Cardiac muscle cell (in vitro differentiated cells and primary cell): ENCODE measurements around the gene TMC2. TPM values are rescaled to one million over a fixed set of nuclear protein-coding genes. Genes with fewer than 3 reads are reported as not detected.

ENCODE experiments used
- DNase-seq, 2 donors: peaks; one replicate each; pipeline versions ENCODE4 v3.0.0 to v3.0.0-alpha.2; 2010 to 2017; ENCODE audit warnings: low read depth in 1 of 2, low spot score in 1 of 2
- H3K27ac ChIP-seq: fragments of 200-600 bp; sonication (generic); 2 replicates; pipeline ENCODE4 v1.5.1; 2016
- H3K27me3 ChIP-seq: fragments of 200-600 bp; sonication (generic); 2 replicates; pipeline ENCODE4 v1.6.0; 2016; ENCODE audit warnings: control low read depth
- H3K36me3 ChIP-seq: fragments of 200-600 bp; sonication (generic); 2 replicates; pipeline ENCODE4 v1.5.1; 2016; ENCODE audit warnings: control low read depth
- H3K4me1 ChIP-seq: fragments of 200-600 bp; sonication (generic); 2 replicates; pipeline ENCODE4 v1.8.1; 2017; ENCODE audit warnings: low read depth, mild to moderate bottlenecking, mixed run types
- H3K4me3 ChIP-seq: fragments of 200-600 bp; sonication (generic); 2 replicates; pipeline ENCODE4 v1.5.1; 2016; ENCODE audit warnings: mild to moderate bottlenecking
- H3K9me3 ChIP-seq: fragments of 200-600 bp; sonication (generic); 2 replicates; pipeline ENCODE4 v1.5.1; 2017; ENCODE audit warnings: low read depth, mild to moderate bottlenecking, control low read depth
- polyA plus RNA-seq: library from polyadenylated mRNA; unstranded; fragments of >200 nt; fragmentation: Nextera tagmentation; extraction: Ambion mirVana; gene quantifications from 2 replicates; pipeline ENCODE4 v1.2.1, GENCODE V29; 2016
- total RNA-seq: library from RNA; depleted of rRNA; stranded (reverse); fragments of >200 nt; gene quantifications from 2 replicates; pipeline ENCODE4 v1.2.3, GENCODE V29; 2016
- TF ChIP-seq, protein P1 (sequence below): IDR thresholded peaks from 2 replicates; pipeline ENCODE4 v1.5.1; 2012; ENCODE audit warnings: low read depth, mild to moderate bottlenecking, low read length

The TMC2 gene
- total and polyA plus RNA-seq, 2 experiments from 2014 or later, result not detected

DNA sequence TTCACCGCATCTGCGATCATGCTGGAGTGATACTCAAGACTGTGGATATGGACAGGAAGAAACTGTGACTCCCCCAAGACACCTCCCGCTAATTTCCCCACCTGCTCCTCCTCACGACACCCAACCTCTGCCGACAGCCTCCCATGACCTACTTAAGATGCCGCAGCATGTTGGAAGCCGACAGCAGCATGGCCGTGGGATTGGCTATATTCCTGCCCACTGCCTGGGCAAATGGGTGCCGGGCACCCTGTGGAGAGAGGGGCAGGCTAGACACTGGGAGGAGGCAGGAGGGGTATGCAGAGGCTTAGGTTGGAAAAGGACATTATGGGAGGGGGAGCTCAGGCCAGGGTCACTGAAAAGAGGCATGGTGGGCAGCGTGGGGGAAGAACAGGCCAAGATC lies 123.2 kb downstream of the TMC2 start:
- peaks cover 52% of the 10 kb centered on the region for H3K36me3 ChIP-seq
- H3K4me1 ChIP-seq, result peaks cover 7% of the 10 kb centered on the region
- H3K27ac ChIP-seq, result no peak overlapping the region
- H3K9me3 ChIP-seq, result no peaks in the 10 kb centered on the region
- no peak overlapping the region for H3K4me3 ChIP-seq
- DNase-seq, result no peak
- TF ChIP-seq, protein P1, sequence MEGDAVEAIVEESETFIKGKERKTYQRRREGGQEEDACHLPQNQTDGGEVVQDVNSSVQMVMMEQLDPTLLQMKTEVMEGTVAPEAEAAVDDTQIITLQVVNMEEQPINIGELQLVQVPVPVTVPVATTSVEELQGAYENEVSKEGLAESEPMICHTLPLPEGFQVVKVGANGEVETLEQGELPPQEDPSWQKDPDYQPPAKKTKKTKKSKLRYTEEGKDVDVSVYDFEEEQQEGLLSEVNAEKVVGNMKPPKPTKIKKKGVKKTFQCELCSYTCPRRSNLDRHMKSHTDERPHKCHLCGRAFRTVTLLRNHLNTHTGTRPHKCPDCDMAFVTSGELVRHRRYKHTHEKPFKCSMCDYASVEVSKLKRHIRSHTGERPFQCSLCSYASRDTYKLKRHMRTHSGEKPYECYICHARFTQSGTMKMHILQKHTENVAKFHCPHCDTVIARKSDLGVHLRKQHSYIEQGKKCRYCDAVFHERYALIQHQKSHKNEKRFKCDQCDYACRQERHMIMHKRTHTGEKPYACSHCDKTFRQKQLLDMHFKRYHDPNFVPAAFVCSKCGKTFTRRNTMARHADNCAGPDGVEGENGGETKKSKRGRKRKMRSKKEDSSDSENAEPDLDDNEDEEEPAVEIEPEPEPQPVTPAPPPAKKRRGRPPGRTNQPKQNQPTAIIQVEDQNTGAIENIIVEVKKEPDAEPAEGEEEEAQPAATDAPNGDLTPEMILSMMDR, result no peak
- H3K27me3 ChIP-seq, result no peaks in the 10 kb centered on the region

- Histone ChIP-seq H3K4me1 (peaks cover 9% of the 10 kb centered on the region), H3K9me3 (no peaks in the 10 kb centered on the region), H3K36me3 (peaks cover 14% of the 10 kb centered on the region), H3K27me3 (peaks cover 18% of the 10 kb centered on the region), H3K4me3 (peak overlapping the region; percentile 90), H3K27ac (peak overlapping the region; percentile 98)
- TF ChIP-seq, protein P1, result no peak
- DNase-seq, result no peak
Measured at GRCh38 chr20:2663364-2663886, 127.1 kb downstream of the TMC2 start.

GRCh38 chr20:2663887-2664719 lies 127.7 kb downstream of the TMC2 start, which contains the start of gene IDH3B:
Gene IDH3B, minus strand, starts transcription at chr20:2664216. Its CDS starts 28 bp downstream, at chr20:2664188.
- peak; percentile 92 to 95 for DNase-seq
- Histone ChIP-seq H3K36me3 (peaks cover 11% of the 10 kb centered on the region), H3K27me3 (peaks cover 24% of the 10 kb centered on the region), H3K4me3 (peak within 1 kb of the TSS; percentile 90), H3K27ac (peak within 1 kb of the TSS; percentile 98), H3K4me1 (peaks cover 9% of the 10 kb centered on the region), H3K9me3 (no peaks in the 10 kb centered on the region)
- TF ChIP-seq, protein P1, result no peak

DNA sequence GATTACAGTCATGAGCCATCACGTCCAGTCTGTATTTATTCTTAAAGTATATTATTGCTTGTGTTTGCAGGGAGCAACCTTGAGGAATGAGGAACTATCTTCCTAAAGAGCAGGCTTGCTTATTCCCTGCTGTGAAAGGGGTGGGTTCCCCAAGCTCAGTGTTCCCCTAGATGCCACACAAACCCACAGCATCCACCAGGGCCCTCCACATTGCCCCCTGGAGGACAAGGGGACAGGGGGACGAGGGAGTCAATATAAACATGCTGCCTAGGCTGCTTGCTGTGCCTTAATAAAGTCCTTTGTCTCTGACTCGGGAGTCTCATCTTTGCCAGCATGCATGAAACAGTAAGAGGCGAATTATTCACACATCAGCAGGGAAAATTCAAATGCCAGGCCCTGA lies 135.6 kb downstream of the TMC2 start:
- Histone ChIP-seq H3K27me3 (peaks cover 44% of the 10 kb centered on the region), H3K27ac (no peak overlapping the region), H3K4me1 (no peaks in the 10 kb centered on the region), H3K9me3 (no peaks in the 10 kb centered on the region), H3K4me3 (no peak overlapping the region), H3K36me3 (no peaks in the 10 kb centered on the region)
- TF ChIP-seq, protein P1, result peak; percentile 24
- no peak for DNase-seq

GRCh38 chr20:2672446-2672845 lies 136.1 kb downstream of the TMC2 start:
- no peaks in the 10 kb centered on the region for H3K4me1 ChIP-seq
- TF ChIP-seq, protein P1, result no peak
- H3K9me3 ChIP-seq, result no peaks in the 10 kb centered on the region
- no peak overlapping the region for H3K4me3 ChIP-seq
- no peak for DNase-seq
- peaks cover 49% of the 10 kb centered on the region for H3K27me3 ChIP-seq
- no peaks in the 10 kb centered on the region for H3K36me3 ChIP-seq
- no peak overlapping the region for H3K27ac ChIP-seq
